Measurements from ENCODE around the gene TMEM202. TPM values are rescaled to one million over a fixed set of nuclear protein-coding genes. Genes with fewer than 3 reads are reported as not detected.

The TMEM202 gene
- total RNA-seq, 2 experiments from 2014 or later: not detected

DNA sequence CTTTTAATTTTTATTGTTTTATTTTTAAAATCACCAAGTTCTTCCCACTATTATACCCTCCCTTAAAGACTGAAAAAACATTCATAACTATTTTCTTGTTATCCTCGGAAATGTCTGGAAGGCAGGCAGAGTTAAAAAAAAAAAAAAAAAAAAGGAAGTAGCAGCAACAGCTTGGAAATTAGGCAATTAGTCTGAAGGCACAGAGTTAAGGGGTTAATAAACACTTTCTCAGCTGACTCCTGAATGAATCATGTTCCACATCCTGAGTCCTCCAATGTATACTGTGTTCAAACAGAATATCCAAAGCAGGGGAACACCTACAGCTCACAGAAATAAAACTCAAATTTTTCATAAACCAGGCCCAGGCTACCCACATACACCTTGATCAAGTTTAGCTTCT is 28.1 kb upstream of the TMEM202 start:
- DNase-seq: peak in 2 of 14 experiments; percentile 26 to 38
- Mint-ChIP-seq H3K27me3 (no peaks in the 10 kb centered on the region), H3K36me3 (ENCODE audit: low read depth) (peaks cover 64% of the 10 kb centered on the region), H3K4me3 (no peak overlapping the region), H3K27ac (no peak overlapping the region), H3K9me3 (no peaks in the 10 kb centered on the region), H3K4me1 (ENCODE audit: low read depth) (peaks cover 77% of the 10 kb centered on the region)
- no peaks in the 10 kb centered on the region for H3K9me3 ChIP-seq (ENCODE audit: control insufficient read depth in 1 of 2, insufficient read depth in 1 of 2, low read length in 2 of 2)
- intact Hi-C loops (cut with DNase I, micrococcal nuclease): loop anchor here (5.0 to 10.0 kb wide), 5 partner anchors 95 to 1265 kb away; partner anchors contain the start of genes MYO9A (in 1 of the 2), NPTN (in 1 of the 2), PARP6 (in 1 of the 2) and SENP8 (in 1 of the 2)
- ChIA-PET CTCF (no interaction called here), POLR2A (interaction anchor here (0.7 kb wide), 1 partner anchor 133 kb away, joined by 3 read pairs; no protein-coding TSS in a partner anchor)
- H3K4me3 ChIP-seq (ENCODE audit: low read length): no peak overlapping the region
- no peaks in the 10 kb centered on the region for H3K27me3 ChIP-seq (ENCODE audit: control insufficient read depth in 1 of 2, insufficient read depth in 2 of 2, low read length in 2 of 2)
- H3K36me3 ChIP-seq (ENCODE audit: insufficient read depth, low read length): peaks cover 18% of the 10 kb centered on the region
- no peak for TF ChIP-seq CTCF (IDR thresholded peaks at IDR 0.05)
- no peak for ATAC-seq (ENCODE audit: poor library complexity)
- no peak overlapping the region for H3K27ac ChIP-seq (ENCODE audit: low read depth in 1 of 2, low read length in 2 of 2)
- peaks cover 31% of the 10 kb centered on the region for H3K4me1 ChIP-seq (ENCODE audit: insufficient read depth, low read length)

GRCh38 chr15:72372361-72372760 is 25.7 kb upstream of the TMEM202 start:
- intact Hi-C loops (cut with DNase I, micrococcal nuclease): loop anchor here (5.0 to 10.0 kb wide), 5 partner anchors 98 to 1262 kb away; partner anchors contain the start of genes MYO9A (in 1 of the 2), NPTN (in 1 of the 2), PARP6 (in 1 of the 2) and SENP8 (in 1 of the 2)
- no peaks in the 10 kb centered on the region for H3K9me3 ChIP-seq (ENCODE audit: control insufficient read depth in 1 of 2, insufficient read depth in 1 of 2, low read length in 2 of 2)
- H3K4me3 ChIP-seq (ENCODE audit: low read length): no peak overlapping the region
- Mint-ChIP-seq H3K36me3 (ENCODE audit: low read depth) (peaks cover 62% of the 10 kb centered on the region), H3K9me3 (no peaks in the 10 kb centered on the region), H3K4me3 (no peak overlapping the region), H3K27me3 (peaks cover 9% of the 10 kb centered on the region), H3K27ac (no peak overlapping the region), H3K4me1 (ENCODE audit: low read depth) (peaks cover 77% of the 10 kb centered on the region)
- TF ChIP-seq CTCF (IDR thresholded peaks at IDR 0.05): no peak
- ATAC-seq (ENCODE audit: poor library complexity) (no peak), DNase-seq (no peak)
- peaks cover 28% of the 10 kb centered on the region for H3K4me1 ChIP-seq (ENCODE audit: insufficient read depth, low read length)
- H3K36me3 ChIP-seq (ENCODE audit: insufficient read depth, low read length): peaks cover 17% of the 10 kb centered on the region
- ChIA-PET CTCF (interaction anchor here (0.6 kb wide), 1 partner anchor 412 kb away, joined by 3 read pairs; no protein-coding TSS in a partner anchor), POLR2A (no interaction called here)
- H3K27me3 ChIP-seq (ENCODE audit: control insufficient read depth in 1 of 2, insufficient read depth in 2 of 2, low read length in 2 of 2): no peaks in the 10 kb centered on the region
- H3K27ac ChIP-seq (ENCODE audit: low read depth in 1 of 2, low read length in 2 of 2): no peak overlapping the region

GRCh38 chr15:72375501-72375845 is 22.6 kb upstream of the TMEM202 start:
- H3K9me3 Mint-ChIP-seq: no peaks in the 10 kb centered on the region
- TF ChIP-seq CTCF (IDR thresholded peaks at IDR 0.05): no peak
- DNase-seq (peak in 1 of 14 experiments; percentile 60), ATAC-seq (ENCODE audit: poor library complexity) (peak; percentile 59)
- H3K27me3 Mint-ChIP-seq: peaks cover 9% of the 10 kb centered on the region
- no peaks in the 10 kb centered on the region for H3K27me3 ChIP-seq (ENCODE audit: control insufficient read depth in 1 of 2, insufficient read depth in 2 of 2, low read length in 2 of 2)
- peaks cover 37% of the 10 kb centered on the region for H3K36me3 Mint-ChIP-seq (ENCODE audit: low read depth)
- CTCF ChIA-PET: interaction anchor here (1.6 to 3.1 kb wide), 3 partner anchors 98 to 296 kb away, joined by 4 to 11 read pairs (median 5); partner anchors contain the start of gene ARIH1
- H3K27ac ChIP-seq (ENCODE audit: low read depth in 1 of 2, low read length in 2 of 2): peak overlapping the region; percentile 76 to 86
- no peaks in the 10 kb centered on the region for H3K9me3 ChIP-seq (ENCODE audit: control insufficient read depth in 1 of 2, insufficient read depth in 1 of 2, low read length in 2 of 2)
- POLR2A ChIA-PET: interaction anchor here (0.6 to 3.6 kb wide), 20 partner anchors 9 to 1322 kb away, joined by 3 to 66 read pairs (median 4); partner anchors contain the start of genes ARIH1, BBS4, HIGD2B and PKM
- H3K36me3 ChIP-seq (ENCODE audit: insufficient read depth, low read length): peaks cover 7% of the 10 kb centered on the region
- H3K4me1 ChIP-seq (ENCODE audit: insufficient read depth, low read length): peaks cover 28% of the 10 kb centered on the region
- peaks cover 61% of the 10 kb centered on the region for H3K4me1 Mint-ChIP-seq (ENCODE audit: low read depth)
- intact Hi-C loops (cut with DNase I, micrococcal nuclease): loop anchor here (5.0 to 10.0 kb wide), 7 partner anchors 58 to 1259 kb away; partner anchors contain the start of genes PARP6 (in 2 of the 2) and NPTN (in 1 of the 2)
- H3K27ac Mint-ChIP-seq: peak overlapping the region; percentile 96
- H3K4me3 ChIP-seq (ENCODE audit: low read length): peak overlapping the region; percentile 87
- peak overlapping the region; percentile 94 for H3K4me3 Mint-ChIP-seq

Data from CD4-positive, alpha-beta T cell (primary cell).